Measurements from ENCODE around the gene HOXA1.

Gene HOXA1

GRCh38 chr7:27083646-27084045 is 12.2 kb downstream of the HOXA1 start:
- H3K9me3 ChIP-seq (ENCODE audit: insufficient read depth, low read length, severe bottlenecking) = no peaks in the 10 kb centered on the region
- H3K27me3 ChIP-seq (ENCODE audit: insufficient read depth, low read length, poor library complexity) = no peaks in the 10 kb centered on the region
- DNase-seq (no peak), ATAC-seq (ENCODE audit: insufficient read depth, low read depth) (no peak)
- H3K79me2 ChIP-seq (ENCODE audit: insufficient read depth, low read length) = no peaks in the 10 kb centered on the region
- no peak overlapping the region for H3K9ac ChIP-seq (ENCODE audit: low read depth, low read length)
- H3K4me1 ChIP-seq (ENCODE audit: insufficient read depth, low read length) = no peaks in the 10 kb centered on the region
- H2AFZ ChIP-seq (ENCODE audit: low read depth, low read length) = no peak overlapping the region
- H3K27ac ChIP-seq (ENCODE audit: low read length) = no peak overlapping the region
- H3K4me2 ChIP-seq (ENCODE audit: insufficient read depth, low read length) = no peak overlapping the region
- H3K4me3 ChIP-seq (ENCODE audit: low read depth in 1 of 2, low read length in 2 of 2) = no peak overlapping the region
- no peaks in the 10 kb centered on the region for H3K36me3 ChIP-seq (ENCODE audit: insufficient read depth, low read length)
- H4K20me1 ChIP-seq (ENCODE audit: insufficient read depth, low read length) = no peaks in the 10 kb centered on the region
- TF ChIP-seq CTCF (IDR thresholded peaks at IDR 0.05; ENCODE audit: borderline replicate concordance, extremely low read depth, low read length, poor library complexity, severe bottlenecking) = no peak

DNA sequence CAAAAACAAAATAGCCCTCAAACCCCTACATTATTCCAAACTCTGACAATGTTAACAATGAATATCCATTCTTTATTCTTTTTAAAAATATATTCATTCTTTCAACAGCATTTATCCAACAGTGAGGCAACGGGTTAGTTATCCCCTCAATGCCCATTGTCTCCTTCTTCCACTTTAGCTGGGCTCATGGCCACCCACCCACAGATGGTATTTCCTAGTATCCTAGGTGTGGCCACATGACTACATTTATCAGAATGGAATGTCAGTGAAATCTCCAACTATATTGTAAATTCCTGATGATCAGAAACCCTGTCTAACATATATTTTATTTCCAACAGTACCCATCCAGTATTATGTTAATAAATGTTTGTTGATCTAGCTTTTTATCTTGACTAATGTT is 13.6 kb downstream of the HOXA1 start:
- no peak overlapping the region for H3K4me3 ChIP-seq (ENCODE audit: low read depth in 1 of 2, low read length in 2 of 2)
- no peak overlapping the region for H3K9ac ChIP-seq (ENCODE audit: low read depth, low read length)
- H3K4me1 ChIP-seq (ENCODE audit: insufficient read depth, low read length) = no peaks in the 10 kb centered on the region
- no peak for ATAC-seq (ENCODE audit: insufficient read depth, low read depth)
- no peaks in the 10 kb centered on the region for H4K20me1 ChIP-seq (ENCODE audit: insufficient read depth, low read length)
- H2AFZ ChIP-seq (ENCODE audit: low read depth, low read length) = no peak overlapping the region
- no peaks in the 10 kb centered on the region for H3K79me2 ChIP-seq (ENCODE audit: insufficient read depth, low read length)
- H3K36me3 ChIP-seq (ENCODE audit: insufficient read depth, low read length) = no peaks in the 10 kb centered on the region
- no peak overlapping the region for H3K27ac ChIP-seq (ENCODE audit: low read length)
- no peaks in the 10 kb centered on the region for H3K9me3 ChIP-seq (ENCODE audit: insufficient read depth, low read length, severe bottlenecking)
- no peak overlapping the region for H3K4me2 ChIP-seq (ENCODE audit: insufficient read depth, low read length)
- DNase-seq = no peak
- no peaks in the 10 kb centered on the region for H3K27me3 ChIP-seq (ENCODE audit: insufficient read depth, low read length, poor library complexity)
- TF ChIP-seq EZH2 (IDR thresholded peaks at IDR 0.05; ENCODE audit: borderline replicate concordance, low read depth, low read length, severe bottlenecking) (no peak), CTCF (IDR thresholded peaks at IDR 0.05; ENCODE audit: borderline replicate concordance, extremely low read depth, low read length, poor library complexity, severe bottlenecking) (no peak)

DNA sequence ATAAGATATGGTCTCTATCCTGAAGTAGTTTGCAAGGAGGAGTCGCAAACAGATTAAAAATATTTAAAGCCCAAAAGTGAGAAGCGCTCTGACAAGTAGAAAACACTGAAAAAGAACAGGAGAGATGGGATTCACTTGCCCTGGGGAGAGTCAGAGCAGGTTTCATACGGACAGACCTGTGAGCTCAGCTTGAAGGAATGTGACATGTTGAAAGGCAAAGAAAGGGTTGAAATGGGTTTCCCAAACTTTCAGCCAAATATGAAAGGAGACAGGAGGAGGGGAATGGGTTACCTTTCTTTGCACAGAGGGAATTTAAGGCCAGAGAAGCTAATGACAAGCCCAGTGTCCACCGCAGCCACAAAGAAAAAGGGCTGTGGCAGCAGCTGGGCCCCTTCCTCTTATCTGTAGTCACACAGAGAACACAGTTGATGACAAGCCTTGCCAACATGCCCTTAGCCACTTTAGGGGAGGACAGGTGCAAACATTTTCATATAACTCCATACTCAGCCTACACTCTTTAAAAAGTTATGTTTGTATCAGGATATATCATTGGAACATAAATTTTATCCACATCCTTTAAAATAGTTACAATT is 14.9 kb downstream of the HOXA1 start:
- H2AFZ ChIP-seq (ENCODE audit: low read depth, low read length) = no peak overlapping the region
- TF ChIP-seq EZH2 (IDR thresholded peaks at IDR 0.05; ENCODE audit: borderline replicate concordance, low read depth, low read length, severe bottlenecking) (no peak), CTCF (IDR thresholded peaks at IDR 0.05; ENCODE audit: borderline replicate concordance, extremely low read depth, low read length, poor library complexity, severe bottlenecking) (no peak)

More for the DNA sequence above, 14.9 kb downstream of the HOXA1 start:
- H3K4me1 ChIP-seq (ENCODE audit: insufficient read depth, low read length) = no peaks in the 10 kb centered on the region
- ATAC-seq (ENCODE audit: insufficient read depth, low read depth) (no peak), DNase-seq (no peak)
- no peaks in the 10 kb centered on the region for H4K20me1 ChIP-seq (ENCODE audit: insufficient read depth, low read length)
- no peaks in the 10 kb centered on the region for H3K79me2 ChIP-seq (ENCODE audit: insufficient read depth, low read length)
- H3K4me2 ChIP-seq (ENCODE audit: insufficient read depth, low read length) = no peak overlapping the region
- H3K27ac ChIP-seq (ENCODE audit: low read length) = no peak overlapping the region
- no peaks in the 10 kb centered on the region for H3K36me3 ChIP-seq (ENCODE audit: insufficient read depth, low read length)
- no peak overlapping the region for H3K9ac ChIP-seq (ENCODE audit: low read depth, low read length)
- no peaks in the 10 kb centered on the region for H3K9me3 ChIP-seq (ENCODE audit: insufficient read depth, low read length, severe bottlenecking)
- no peak overlapping the region for H3K4me3 ChIP-seq (ENCODE audit: low read depth in 1 of 2, low read length in 2 of 2)
- no peaks in the 10 kb centered on the region for H3K27me3 ChIP-seq (ENCODE audit: insufficient read depth, low read length, poor library complexity)

Data from DND-41 (cell line).